HEK293 (cell line): ENCODE data around the gene USP44.
A peak's percentile ranks its signal among the peaks of the same experiment; 100 is the strongest.

Experiments
- GLI4 ChIP-seq: fragments of 450-650 bp; formaldehyde crosslinking; IDR thresholded peaks from 2 replicates; pipeline ENCODE4 v1.5.1; 2016; ENCODE audit warnings: missing biosample characterization, missing genetic modification characterization
- GLIS2 ChIP-seq: fragments of 450-650 bp; formaldehyde crosslinking; IDR thresholded peaks from 2 replicates; pipeline ENCODE4 v1.5.1; 2016; ENCODE audit warnings: missing biosample characterization, missing genetic modification characterization
- HOXA7 ChIP-seq: sonication (generic); formaldehyde crosslinking; IDR thresholded peaks from 2 replicates; pipeline ENCODE4 v1.8.1; 2022; ENCODE audit warnings: missing genetic modification reagents, borderline replicate concordance
- INSM2 ChIP-seq: fragments of 450-650 bp; formaldehyde crosslinking; IDR thresholded peaks from 2 replicates; pipeline ENCODE4 v1.5.1; 2016; ENCODE audit warnings: missing biosample characterization, missing genetic modification characterization
- KLF16 ChIP-seq: fragments of 450-650 bp; formaldehyde crosslinking; IDR thresholded peaks from 2 replicates; pipeline ENCODE4 v1.5.1; 2017; ENCODE audit warnings: missing biosample characterization, missing genetic modification characterization
- PBX3 ChIP-seq: sonication (generic); formaldehyde crosslinking; IDR thresholded peaks from 2 replicates; pipeline ENCODE4 v1.8.1; 2022; ENCODE audit warnings: mild to moderate bottlenecking, moderate library complexity, missing genetic modification reagents
- YY1 ChIP-seq: fragments of 450-650 bp; formaldehyde crosslinking; IDR thresholded peaks from 2 replicates; pipeline ENCODE4 v1.5.1; 2018; ENCODE audit warnings: missing biosample characterization, missing genetic modification characterization
- ZBTB11 ChIP-seq: fragments of 450-650 bp; formaldehyde crosslinking; conservative IDR thresholded peaks from 2 replicates; pipeline ENCODE4 v1.5.1; 2016; ENCODE audit warnings: low read depth, missing biosample characterization, missing genetic modification characterization
- ZBTB6 ChIP-seq: fragments of 450-650 bp; formaldehyde crosslinking; IDR thresholded peaks from 2 replicates; pipeline ENCODE4 v1.5.1; 2017; ENCODE audit warnings: missing biosample characterization, missing genetic modification characterization
- ZBTB7A ChIP-seq: fragments of 450-650 bp; formaldehyde crosslinking; IDR thresholded peaks from 2 replicates; pipeline ENCODE4 v1.5.1; 2016; ENCODE audit warnings: low read depth, missing biosample characterization, missing genetic modification characterization
- ZFP37 ChIP-seq: fragments of 450-650 bp; formaldehyde crosslinking; IDR thresholded peaks from 2 replicates; pipeline ENCODE4 v1.5.1; 2016; ENCODE audit warnings: missing biosample characterization, missing genetic modification characterization
- ZFP69B ChIP-seq: fragments of 450-650 bp; formaldehyde crosslinking; IDR thresholded peaks from 2 replicates; pipeline ENCODE4 v1.5.1; 2016; ENCODE audit warnings: missing biosample characterization, missing genetic modification characterization
- ZNF140 ChIP-seq: fragments of 450-650 bp; formaldehyde crosslinking; IDR thresholded peaks from 2 replicates; pipeline ENCODE4 v1.5.1; 2016; ENCODE audit warnings: missing biosample characterization, missing genetic modification characterization
- ZNF16 ChIP-seq: fragments of 450-650 bp; formaldehyde crosslinking; IDR thresholded peaks from 2 replicates; pipeline ENCODE4 v1.5.1; 2016; ENCODE audit warnings: low read depth, missing biosample characterization, missing genetic modification characterization
- ZNF248 ChIP-seq: fragments of 450-650 bp; formaldehyde crosslinking; IDR thresholded peaks from 2 replicates; pipeline ENCODE4 v1.5.1; 2017; ENCODE audit warnings: missing biosample characterization, missing genetic modification characterization
- ZNF274 ChIP-seq, 2 experiments: fragments of 200-500 bp in 1 of 2; fragments of 450-650 bp in 1 of 2; sonication (Bioruptor generic) in 1 of 2; formaldehyde crosslinking in 1 of 2; IDR thresholded peaks; 2 replicates each; pipeline versions ENCODE4 v1.5.1 to v1.6.1; 2014 to 2016; ENCODE audit warnings: borderline replicate concordance in 1 of 2, inconsistent platforms in 1 of 2, low read length in 1 of 2, missing biosample characterization in 1 of 2, missing genetic modification characterization in 1 of 2
- ZNF501 ChIP-seq: fragments of 450-650 bp; formaldehyde crosslinking; IDR thresholded peaks from 2 replicates; pipeline ENCODE4 v1.5.1; 2016; ENCODE audit warnings: missing biosample characterization, missing genetic modification characterization
- ZNF518A ChIP-seq: fragments of 450-650 bp; formaldehyde crosslinking; conservative IDR thresholded peaks from 2 replicates; pipeline ENCODE4 v1.5.1; 2016; ENCODE audit warnings: low read depth, missing biosample characterization, missing genetic modification characterization
- ZNF558 ChIP-seq: fragments of 450-650 bp; formaldehyde crosslinking; IDR thresholded peaks from 2 replicates; pipeline ENCODE4 v1.5.1; 2016; ENCODE audit warnings: missing biosample characterization, missing genetic modification characterization
- ZNF560 ChIP-seq: fragments of 450-650 bp; formaldehyde crosslinking; IDR thresholded peaks from 2 replicates; pipeline ENCODE4 v1.5.1; 2017; ENCODE audit warnings: missing biosample characterization, missing genetic modification characterization, borderline replicate concordance
- ZNF624 ChIP-seq: fragments of 450-650 bp; formaldehyde crosslinking; IDR thresholded peaks from 2 replicates; pipeline ENCODE4 v1.5.1; 2017; ENCODE audit warnings: missing biosample characterization, missing genetic modification characterization
- ZNF692 ChIP-seq: fragments of 450-650 bp; formaldehyde crosslinking; IDR thresholded peaks from 2 replicates; pipeline ENCODE4 v1.5.1; 2016; ENCODE audit warnings: missing biosample characterization, missing genetic modification characterization
- ZNF777 ChIP-seq: fragments of 450-650 bp; formaldehyde crosslinking; IDR thresholded peaks from 2 replicates; pipeline ENCODE4 v1.5.1; 2017; ENCODE audit warnings: missing biosample characterization, missing genetic modification characterization, borderline replicate concordance
- ZSCAN16 ChIP-seq: fragments of 450-650 bp; formaldehyde crosslinking; IDR thresholded peaks from 2 replicates; pipeline ENCODE4 v1.5.1; 2016; ENCODE audit warnings: missing biosample characterization, missing genetic modification characterization
- ZXDB ChIP-seq: fragments of 450-650 bp; formaldehyde crosslinking; IDR thresholded peaks from 2 replicates; pipeline ENCODE4 v1.5.1; 2016; ENCODE audit warnings: missing biosample characterization, missing genetic modification characterization

The USP44 gene

GRCh38 chr12:95548539-95549391 is 2.5 kb downstream of the USP44 start (continued):
- no peak for TF ChIP-seq ZNF518A (tag by site-specific recombination)
- no peak for TF ChIP-seq ZNF16
- no peak for TF ChIP-seq ZNF560 (tag by site-specific recombination)
- TF ChIP-seq YY1 (tag by site-specific recombination), result peak; percentile 49; the same call in 1 of the 2 replicates
- no peak for TF ChIP-seq ZNF248 (tag by site-specific recombination)
- no peak for TF ChIP-seq GLI4
- peak; percentile 97 for TF ChIP-seq GLIS2 (tag by site-specific recombination)
- no peak for TF ChIP-seq HOXA7
- TF ChIP-seq ZFP37, result 0 out of 2 replicates have a peak, but pooled peaks have one; percentile 5
- no peak for TF ChIP-seq ZNF558 (tag by site-specific recombination)
- TF ChIP-seq ZNF501 (tag by site-specific recombination), result no peak
- TF ChIP-seq ZNF274 (IDR thresholded peaks at IDR 0.05; ENCODE audit: low read length), result no peak
- TF ChIP-seq ZNF274 (tag by site-specific recombination; IDR thresholded peaks at IDR 0.05; ENCODE audit: borderline replicate concordance), result no peak
- TF ChIP-seq ZNF140 (tag by site-specific recombination), result no peak
- no peak for TF ChIP-seq PBX3
- TF ChIP-seq KLF16 (tag by site-specific recombination), result 0 out of 2 replicates have a peak, but pooled peaks have one; percentile 7
- TF ChIP-seq ZNF692 (tag by site-specific recombination), result no peak
- TF ChIP-seq ZSCAN16 (tag by site-specific recombination), result no peak
- TF ChIP-seq ZBTB11, result no peak
- no peak for TF ChIP-seq ZNF777 (tag by site-specific recombination)
- TF ChIP-seq ZFP69B, result no peak
- no peak for TF ChIP-seq ZBTB6 (tag by site-specific recombination)
- no peak for TF ChIP-seq ZNF624
- no peak for TF ChIP-seq INSM2
- TF ChIP-seq ZBTB7A, result no peak
- TF ChIP-seq ZXDB, result peak; percentile 88
